Bronchial epithelial cell (primary cell): ENCODE measurements around the gene XPNPEP1. TPM values are rescaled to one million over a fixed set of nuclear protein-coding genes. Genes with fewer than 3 reads are reported as not detected.

Experiments
- DNase-seq: peaks from one replicate; pipeline ENCODE4 v3.0.0-alpha.2; 2010; ENCODE audit warnings: low read depth
- FAIRE-seq: peaks from 2 replicates; lab custom pipeline; 2011; peaks lifted over from hg19 to GRCh38; lab: Jason Lieb, UNC
- H3K27me3 ChIP-seq: 2 replicates; pipeline ENCODE4 v1.5.1; 2011; ENCODE audit warnings: low read length; ENCODE audit not compliant: control insufficient read depth, insufficient read depth
- H3K36me3 ChIP-seq: 2 replicates; pipeline ENCODE4 v1.5.1; 2011; ENCODE audit warnings: low read length; ENCODE audit not compliant: control insufficient read depth, insufficient read depth
- H3K4me3 ChIP-seq: 2 replicates; pipeline ENCODE4 v1.5.1; 2011; ENCODE audit warnings: mild to moderate bottlenecking, low read depth, low read length, control low read depth
- total RNA-seq: library from RNA; depleted of rRNA; stranded (reverse); fragments of >200 nt; gene quantifications from 2 replicates; pipeline ENCODE4 v1.2.1, GENCODE V29; 2014
- TF ChIP-seq, protein P1 (sequence below): IDR thresholded peaks from 2 replicates; pipeline ENCODE4 v1.5.1; 2011; ENCODE audit warnings: mild to moderate bottlenecking, moderate library complexity, low read length, control low read depth, inconsistent platforms; ENCODE audit not compliant: insufficient read depth, severe bottlenecking

XPNPEP1 gene
- total RNA-seq, 1 donor from 2014 or later = 76.6 TPM

DNA sequence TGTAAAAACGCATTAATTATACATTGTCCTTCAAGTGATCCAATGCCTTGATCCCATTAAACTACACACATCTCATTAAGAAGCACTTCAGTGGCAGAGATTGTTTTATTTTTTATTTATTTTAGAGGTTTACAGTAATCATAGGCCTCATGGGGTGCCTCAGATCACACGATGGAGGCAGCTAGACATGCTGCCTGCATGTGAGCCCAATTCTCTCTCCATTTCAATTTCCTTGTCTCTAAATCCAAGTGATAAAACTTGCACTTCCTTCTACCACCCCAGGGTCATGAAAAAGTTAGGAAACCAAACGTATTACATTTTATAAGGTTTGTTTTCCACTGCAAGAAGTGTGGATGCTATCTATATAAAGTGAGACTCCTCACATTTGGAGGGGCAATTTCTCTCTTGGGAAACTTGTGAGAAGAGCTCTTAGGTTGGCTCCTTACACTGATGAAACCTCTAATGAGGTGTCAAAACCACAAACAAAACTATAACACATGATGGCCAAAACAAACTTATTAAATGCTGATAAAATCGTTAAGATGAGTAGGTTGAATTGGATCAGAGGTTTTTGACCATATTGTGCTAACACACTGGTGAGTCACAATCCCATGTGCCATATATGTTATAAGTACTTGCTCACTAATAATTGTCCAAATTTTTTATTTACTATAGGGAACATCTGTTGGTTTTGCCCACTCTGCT, 22.3 kb upstream of the XPNPEP1 start:
- Histone ChIP-seq H3K36me3 (no peaks in the 10 kb centered on the region), H3K27me3 (peaks cover 2% of the 10 kb centered on the region), H3K4me3 (no peak overlapping the region)
- TF ChIP-seq, protein P1, sequence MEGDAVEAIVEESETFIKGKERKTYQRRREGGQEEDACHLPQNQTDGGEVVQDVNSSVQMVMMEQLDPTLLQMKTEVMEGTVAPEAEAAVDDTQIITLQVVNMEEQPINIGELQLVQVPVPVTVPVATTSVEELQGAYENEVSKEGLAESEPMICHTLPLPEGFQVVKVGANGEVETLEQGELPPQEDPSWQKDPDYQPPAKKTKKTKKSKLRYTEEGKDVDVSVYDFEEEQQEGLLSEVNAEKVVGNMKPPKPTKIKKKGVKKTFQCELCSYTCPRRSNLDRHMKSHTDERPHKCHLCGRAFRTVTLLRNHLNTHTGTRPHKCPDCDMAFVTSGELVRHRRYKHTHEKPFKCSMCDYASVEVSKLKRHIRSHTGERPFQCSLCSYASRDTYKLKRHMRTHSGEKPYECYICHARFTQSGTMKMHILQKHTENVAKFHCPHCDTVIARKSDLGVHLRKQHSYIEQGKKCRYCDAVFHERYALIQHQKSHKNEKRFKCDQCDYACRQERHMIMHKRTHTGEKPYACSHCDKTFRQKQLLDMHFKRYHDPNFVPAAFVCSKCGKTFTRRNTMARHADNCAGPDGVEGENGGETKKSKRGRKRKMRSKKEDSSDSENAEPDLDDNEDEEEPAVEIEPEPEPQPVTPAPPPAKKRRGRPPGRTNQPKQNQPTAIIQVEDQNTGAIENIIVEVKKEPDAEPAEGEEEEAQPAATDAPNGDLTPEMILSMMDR = no peak
- FAIRE-seq (no peak), DNase-seq (no peak)

DNA sequence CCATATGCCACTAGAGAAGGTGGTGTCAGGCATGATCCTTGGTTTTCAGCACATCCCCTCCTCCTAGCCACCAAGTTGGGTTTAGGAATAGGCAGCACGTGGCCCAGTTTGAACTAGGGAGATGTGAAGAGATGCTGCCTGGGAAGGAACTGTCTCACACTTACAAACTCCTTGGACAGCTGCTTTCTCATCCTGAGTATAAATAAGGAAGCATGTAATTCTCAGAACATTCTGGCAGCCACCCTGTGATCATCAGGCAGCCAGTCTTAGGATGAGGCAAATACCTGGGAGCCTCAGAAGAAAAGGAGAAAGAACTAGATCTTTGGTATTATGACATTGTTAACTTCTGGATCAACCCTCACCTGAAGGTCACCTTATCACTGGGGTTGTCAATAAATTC, 21.3 kb upstream of the XPNPEP1 start:
- Histone ChIP-seq H3K4me3 (no peak overlapping the region), H3K36me3 (no peaks in the 10 kb centered on the region), H3K27me3 (peaks cover 2% of the 10 kb centered on the region)
- DNase-seq = no peak
- TF ChIP-seq, protein P1 = no peak
- FAIRE-seq = no peak

DNA sequence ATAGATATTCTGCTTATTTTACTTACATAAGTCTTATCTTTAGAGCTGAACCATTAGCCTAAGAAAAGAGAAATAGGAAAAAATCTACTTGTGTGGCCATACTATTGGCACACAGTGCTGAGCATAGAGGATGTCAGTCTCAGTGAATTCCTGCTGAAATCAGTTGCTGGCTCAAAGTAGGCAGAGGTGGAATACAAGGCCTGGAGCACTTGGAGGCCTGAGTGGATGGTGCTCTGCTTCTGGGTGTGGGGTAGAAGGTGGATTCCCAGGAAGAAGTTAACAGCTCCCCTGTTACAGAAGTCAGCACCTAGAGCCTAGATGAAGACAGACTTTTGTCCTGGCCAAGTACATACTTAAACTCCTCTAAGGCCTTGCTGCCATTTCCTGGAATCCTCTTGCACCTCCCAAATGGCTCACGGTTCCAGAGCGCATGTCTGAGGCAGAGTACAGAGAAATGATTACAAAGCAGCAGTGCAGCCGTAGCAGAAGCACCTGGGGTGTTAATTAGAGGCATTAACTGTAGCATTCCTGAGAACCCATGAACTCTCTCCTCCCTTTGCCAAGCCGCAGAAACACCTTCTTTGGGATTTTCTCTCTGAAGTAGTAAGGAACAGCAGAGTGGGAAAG, 18.0 kb upstream of the XPNPEP1 start:
- TF ChIP-seq, protein P1 = no peak
- DNase-seq = no peak
- Histone ChIP-seq H3K36me3 (no peaks in the 10 kb centered on the region), H3K4me3 (no peak overlapping the region), H3K27me3 (peaks cover 3% of the 10 kb centered on the region)
- FAIRE-seq = no peak

DNA sequence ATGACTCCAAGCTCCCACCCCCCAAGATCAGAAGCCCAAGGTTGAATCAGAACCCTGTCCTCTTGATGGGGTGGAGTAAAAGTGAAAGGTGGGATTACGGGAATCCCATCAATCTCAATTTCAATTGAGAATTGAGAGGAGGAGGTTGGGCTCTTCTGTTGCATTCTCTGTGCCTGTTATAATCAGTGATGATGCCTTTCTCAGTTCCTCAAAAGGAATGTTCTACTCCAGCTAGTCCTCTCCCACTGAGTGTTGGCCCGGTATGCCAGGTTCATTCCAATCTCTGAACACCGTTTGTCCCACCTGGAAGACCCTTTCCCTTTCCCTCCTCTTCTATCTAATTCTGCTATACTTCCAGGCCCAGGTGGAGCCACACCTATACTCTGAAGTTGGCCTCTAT, 17.2 kb upstream of the XPNPEP1 start:
- Histone ChIP-seq H3K27me3 (peaks cover 3% of the 10 kb centered on the region), H3K4me3 (no peak overlapping the region), H3K36me3 (no peaks in the 10 kb centered on the region)
- TF ChIP-seq, protein P1 = no peak
- FAIRE-seq = no peak
- DNase-seq = no peak

DNA sequence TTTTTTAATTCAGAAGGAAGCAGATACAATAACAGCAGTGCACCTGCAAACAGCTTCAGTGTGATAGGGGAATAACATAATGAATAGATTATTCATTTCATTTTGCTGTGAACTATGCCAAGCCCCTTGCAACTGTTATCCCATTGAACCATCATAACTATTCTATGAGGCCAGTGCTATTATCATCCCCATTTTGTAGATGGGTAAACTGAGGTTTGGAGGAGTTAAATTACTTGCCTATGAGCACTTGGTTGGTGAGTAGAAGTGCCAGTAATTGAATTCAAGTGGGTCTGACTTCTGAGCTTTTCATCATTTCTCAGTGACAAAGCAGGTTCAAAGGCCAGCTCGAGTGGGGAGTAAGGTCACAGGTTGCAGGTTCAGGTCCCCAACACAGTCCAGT, 16.8 kb upstream of the XPNPEP1 start:
- TF ChIP-seq, protein P1 = no peak
- Histone ChIP-seq H3K27me3 (peaks cover 3% of the 10 kb centered on the region), H3K4me3 (no peak overlapping the region), H3K36me3 (no peaks in the 10 kb centered on the region)
- DNase-seq = no peak
- FAIRE-seq = no peak
